Measurements from ENCODE around the gene TUBG1.

TUBG1 gene

GRCh38 chr17:42609182-42609813 lies at the start of gene TUBG1, which contains the start of gene RETREG3:
TUBG1 (plus strand) TSS chr17:42609683; CDS start chr17:42609738, 55 bp downstream.
RETREG3 (minus strand) TSS chr17:42609374; CDS start chr17:42609324, 50 bp downstream.
- peak; percentile 97 to 99 for DNase-seq (ENCODE audit: low read depth in 2 of 2)

DNA sequence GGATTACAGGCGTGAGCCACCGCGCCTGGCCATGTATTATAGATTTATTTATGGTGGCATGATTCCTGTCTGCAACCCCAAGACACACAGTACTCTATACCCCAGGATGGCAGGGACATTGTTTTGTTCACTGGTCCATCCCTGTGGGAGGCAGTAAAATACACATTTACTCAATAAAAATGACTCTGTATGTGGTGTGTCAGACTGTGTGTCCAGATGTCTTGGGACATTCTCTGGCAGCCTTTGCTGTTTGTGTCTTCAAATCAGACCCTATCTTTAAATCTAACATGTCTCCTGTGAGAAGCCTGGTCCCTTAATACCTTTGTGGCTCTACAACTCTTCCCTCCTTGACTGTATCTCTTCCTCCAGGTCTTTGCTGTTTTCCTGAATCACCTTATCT lies 49.2 kb upstream of the TUBG1 start:
- DNase-seq (ENCODE audit: low read depth in 2 of 2) = no peak

DNA sequence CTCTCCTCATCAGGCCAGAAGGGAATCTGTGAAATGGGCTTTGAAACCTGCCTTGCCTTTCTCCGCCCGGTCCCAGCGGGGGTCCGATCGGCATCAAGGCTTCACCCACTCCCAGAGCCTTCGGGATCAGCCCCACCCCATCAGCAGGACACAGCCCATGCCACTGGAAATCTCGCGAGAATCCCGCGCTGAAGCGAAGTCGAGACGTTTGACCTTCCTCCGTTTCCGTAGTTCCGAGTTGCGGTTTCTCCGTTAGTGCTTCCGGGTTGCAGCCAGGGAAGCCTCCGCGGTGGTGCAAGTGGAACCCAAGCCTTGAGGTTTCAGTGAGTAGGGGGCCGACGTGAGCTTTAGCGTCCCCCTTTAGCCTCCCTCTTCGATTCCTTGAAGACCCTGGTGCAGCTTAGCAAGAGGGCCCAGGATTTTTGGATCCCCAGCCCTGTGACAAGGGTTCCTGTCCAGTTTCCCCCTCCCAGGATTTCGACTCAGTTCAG lies 47.5 kb upstream of the TUBG1 start, which contains the start of gene COASY:
Gene COASY, plus strand, starts transcription at position 252 of the 491 bp plus-strand sequence. CDS start 475 bp downstream, outside the sequence.
- peak; percentile 85 to 87 for DNase-seq (ENCODE audit: low read depth in 2 of 2)

GRCh38 chr17:42562388-42563142 lies 46.9 kb upstream of the TUBG1 start:
- DNase-seq (ENCODE audit: low read depth in 2 of 2) = no peak

- no peak for DNase-seq (ENCODE audit: low read depth in 2 of 2)
Observed at GRCh38 chr17:42563143-42563509, 46.4 kb upstream of the TUBG1 start.

- no peak for DNase-seq (ENCODE audit: low read depth in 2 of 2)
Observed at GRCh38 chr17:42563543-42563942, 45.9 kb upstream of the TUBG1 start.

DNA sequence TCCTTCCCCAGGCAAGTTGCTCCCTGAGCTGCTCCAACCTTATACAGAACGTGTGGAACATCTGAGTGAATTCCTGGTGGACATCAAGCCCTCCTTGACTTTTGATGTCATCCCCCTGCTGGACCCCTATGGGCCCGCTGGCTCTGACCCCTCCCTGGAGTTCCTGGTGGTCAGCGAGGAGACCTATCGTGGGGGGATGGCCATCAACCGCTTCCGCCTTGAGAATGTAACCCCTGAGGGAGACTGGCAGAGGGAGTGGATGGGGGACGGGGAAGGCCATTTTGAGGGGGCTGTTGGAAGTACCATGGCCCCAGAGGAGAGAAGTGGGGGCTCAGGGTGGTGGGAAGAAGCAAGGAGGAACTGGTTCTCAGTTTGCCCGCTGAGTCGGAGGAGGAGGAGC lies 45.5 kb upstream of the TUBG1 start:
- DNase-seq (ENCODE audit: low read depth in 2 of 2) = no peak

DNA sequence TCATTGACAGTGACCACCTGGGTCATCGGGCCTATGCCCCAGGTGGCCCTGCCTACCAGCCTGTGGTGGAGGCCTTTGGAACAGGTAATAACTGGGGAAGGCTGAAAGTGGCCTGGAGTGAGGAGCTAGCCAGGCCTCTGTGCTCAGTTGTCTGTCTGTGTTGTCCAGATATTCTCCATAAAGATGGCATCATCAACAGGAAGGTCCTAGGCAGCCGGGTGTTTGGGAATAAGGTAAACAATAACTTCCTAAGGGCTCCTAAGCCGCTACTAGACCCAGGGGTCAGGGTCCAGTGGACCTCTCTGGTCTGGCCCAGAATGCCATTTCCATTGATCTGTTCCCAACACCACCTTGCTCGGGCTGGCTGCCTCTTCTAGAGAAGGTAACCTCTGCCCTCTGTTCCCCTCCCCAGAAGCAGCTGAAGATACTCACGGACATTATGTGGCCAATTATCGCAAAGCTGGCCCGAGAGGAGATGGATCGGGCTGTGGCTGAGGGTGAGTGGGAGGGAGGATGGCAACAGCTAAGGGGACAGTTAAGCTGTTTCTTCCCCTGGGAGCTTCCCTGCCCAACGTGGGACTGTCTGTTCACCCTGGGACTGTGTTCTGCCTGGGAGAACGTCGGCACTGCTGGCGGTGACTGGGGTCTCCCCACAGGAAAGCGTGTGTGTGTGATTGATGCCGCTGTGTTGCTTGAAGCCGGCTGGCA lies 44.5 kb upstream of the TUBG1 start:
- DNase-seq (ENCODE audit: low read depth in 2 of 2) = no peak

DNA sequence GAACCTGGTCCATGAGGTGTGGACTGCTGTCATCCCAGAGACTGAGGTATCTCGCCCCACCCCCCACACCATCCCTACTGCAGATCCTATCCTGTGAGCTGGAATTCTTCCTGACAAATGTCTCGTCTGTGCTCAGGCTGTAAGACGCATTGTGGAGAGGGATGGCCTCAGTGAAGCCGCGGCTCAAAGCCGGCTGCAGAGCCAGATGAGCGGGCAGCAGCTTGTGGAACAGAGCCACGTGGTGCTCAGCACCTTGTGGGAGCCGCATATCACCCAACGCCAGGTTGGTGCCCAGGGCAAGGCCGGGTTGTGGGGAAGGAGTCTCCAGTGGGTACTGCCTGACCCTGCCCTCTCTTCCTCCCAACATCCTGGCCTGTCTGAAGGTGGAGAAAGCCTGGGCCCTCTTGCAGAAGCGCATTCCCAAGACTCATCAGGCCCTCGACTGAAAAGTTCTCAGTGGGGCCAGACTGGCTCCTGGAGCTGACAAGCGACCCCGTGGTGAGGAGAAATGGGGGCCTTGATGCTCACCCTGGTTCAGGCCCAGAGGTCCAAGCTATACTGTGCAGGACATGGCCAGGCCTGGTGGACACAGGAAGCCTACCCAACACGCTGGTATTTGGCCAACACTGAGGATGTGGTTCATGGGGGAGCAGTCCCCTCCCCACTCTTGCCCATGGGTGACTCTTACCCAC lies 43.8 kb upstream of the TUBG1 start:
- DNase-seq (ENCODE audit: low read depth in 2 of 2) = no peak

- DNase-seq (ENCODE audit: low read depth in 2 of 2) = no peak
Observed at GRCh38 chr17:42566215-42566882, 43.1 kb upstream of the TUBG1 start.

GRCh38 chr17:42566883-42567573 lies 42.5 kb upstream of the TUBG1 start, which contains the start of gene MLX:
MLX (plus strand) TSS chr17:42567100; CDS start chr17:42567125, 25 bp downstream.
- peak; percentile 78 to 90 for DNase-seq (ENCODE audit: low read depth in 2 of 2)

- no peak for DNase-seq (ENCODE audit: low read depth in 2 of 2)
Observed at GRCh38 chr17:42568341-42569111, 41.0 kb upstream of the TUBG1 start.

DNA sequence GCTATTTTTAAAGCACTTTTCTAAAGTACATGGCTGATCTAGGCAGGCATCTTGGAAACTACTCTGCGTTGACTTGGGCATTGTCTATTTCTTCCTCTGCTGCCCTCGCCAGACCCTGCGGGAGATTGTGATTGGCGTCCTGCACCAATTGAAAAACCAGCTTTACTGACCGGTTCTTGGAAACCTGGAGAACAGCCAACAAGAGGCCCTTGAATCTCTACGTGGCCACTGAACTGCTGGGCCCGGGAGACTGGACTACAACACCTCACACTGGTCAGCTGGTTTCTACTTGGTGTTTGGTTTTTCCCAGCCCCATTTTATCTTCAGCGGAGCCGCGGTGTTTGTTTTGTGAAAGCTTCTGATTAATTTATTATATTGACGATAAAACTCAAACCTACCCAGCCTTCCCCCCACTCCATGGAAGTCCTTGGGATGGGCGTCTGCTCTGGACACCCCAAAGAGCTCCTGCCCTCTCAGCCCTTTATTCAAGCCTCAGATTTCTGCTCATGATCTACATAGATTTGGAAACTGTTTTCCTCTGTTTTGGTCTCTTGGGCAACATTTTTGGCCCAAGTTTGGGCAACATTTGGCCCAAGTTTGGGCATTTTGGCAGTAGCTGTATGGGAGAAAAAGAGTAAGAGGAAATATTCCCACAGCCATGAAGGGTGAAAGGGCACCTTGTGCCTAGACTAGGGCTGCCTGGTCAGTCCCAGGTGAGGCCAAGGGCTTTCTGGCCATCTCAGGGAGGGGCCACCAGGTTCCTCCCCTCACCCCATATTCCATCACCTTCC lies 37.9 kb upstream of the TUBG1 start:
- DNase-seq (ENCODE audit: low read depth in 2 of 2) = no peak

- DNase-seq (ENCODE audit: low read depth in 2 of 2) = no peak
Observed at GRCh38 chr17:42573095-42573494, 36.4 kb upstream of the TUBG1 start.

GRCh38 chr17:42574463-42574862 lies 35.0 kb upstream of the TUBG1 start:
- DNase-seq (ENCODE audit: low read depth in 2 of 2) = no peak

GRCh38 chr17:42577140-42577531 lies 32.3 kb upstream of the TUBG1 start:
- DNase-seq (ENCODE audit: low read depth in 2 of 2) = no peak

DNA sequence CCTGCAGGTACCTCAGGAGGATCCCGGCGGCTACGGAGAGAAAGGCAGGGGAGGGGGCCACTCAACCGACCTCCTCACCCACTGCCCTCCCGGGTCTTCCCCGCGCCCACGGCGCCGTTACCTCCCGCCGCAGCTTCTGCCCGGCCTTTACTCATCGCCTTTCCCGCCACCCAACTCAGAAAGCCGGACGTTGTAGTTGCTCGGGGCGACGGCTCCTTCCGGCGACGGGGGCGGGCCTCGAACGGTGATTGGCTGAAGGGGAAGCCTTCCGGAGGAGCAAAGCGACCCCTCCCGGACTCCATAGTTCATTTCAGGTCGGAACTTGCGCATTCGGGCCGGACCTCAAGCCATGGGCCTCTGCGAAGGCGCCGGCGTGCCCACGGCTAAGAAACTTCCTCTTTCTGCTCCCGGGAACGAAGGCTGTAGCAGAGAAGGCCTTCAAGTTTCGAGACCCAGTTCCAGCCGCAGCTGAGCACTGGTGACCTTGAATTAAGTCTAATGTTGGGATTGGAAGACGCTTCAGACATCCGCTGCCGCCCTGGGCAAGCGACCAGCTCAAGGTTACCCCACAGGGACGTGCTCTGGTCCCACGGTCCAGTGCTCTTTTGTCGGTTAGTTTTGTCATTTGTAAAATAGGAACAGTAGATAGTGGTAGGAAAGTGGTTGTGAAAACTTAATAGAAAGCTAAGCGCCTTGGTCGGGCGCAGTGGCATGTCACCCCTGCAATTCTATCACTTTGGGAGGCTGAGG lies 31.8 kb upstream of the TUBG1 start, which contains the start of gene PSMC3IP:
Gene PSMC3IP, minus strand, starts transcription at position 198 of the 750 bp plus-strand sequence. Its CDS starts 43 bp downstream, at position 155.
- peak; percentile 85 to 89 for DNase-seq (ENCODE audit: low read depth in 2 of 2)

GRCh38 chr17:42578282-42578869 lies 31.1 kb upstream of the TUBG1 start:
- DNase-seq (ENCODE audit: low read depth in 2 of 2) = peak; percentile 47 to 49

Data from stimulated activated CD8-positive, alpha-beta memory T cell treated with anti-CD3 and anti-CD28 coated beads, Interleukin-7, amount 100 ng/mL, for 4 hours (primary cell).